Psoas muscle (tissue), 8 donors: ENCODE results near the gene SPATA31D3. TPM values are rescaled to one million over a fixed set of nuclear protein-coding genes. Genes with fewer than 3 reads are reported as not detected.
"Not testable (repeated sequence)": the region's sequence is repeated elsewhere in the genome, so short reads cannot be mapped to it uniquely, and the experiment has no call there.

ENCODE experiments used
- ATAC-seq, 4 donors: fragments of 200-7000 bp; cut with Tn5 transposase; one replicate each; pipeline ENCODE4 v1.9.1; 2020; ENCODE audit warnings: moderate library complexity in 3 of 4, mild to moderate bottlenecking in 2 of 4
- DNase-seq, 2 donors: peaks; one replicate each; pipeline ENCODE4 v3.0.0-alpha.2; 2020
- H3K27ac ChIP-seq: fragments of 200-600 bp; one replicate; pipeline ENCODE4 v1.8.0; 2022
- H3K27me3 ChIP-seq, 3 donors: fragments of 200-600 bp in 1 of 3; one replicate each; pipeline versions ENCODE4 v1.6.1 to v1.8.0; 2013 to 2022; ENCODE audit warnings: low read length in 2 of 3, mild to moderate bottlenecking in 2 of 3, moderate library complexity in 1 of 3; ENCODE audit not compliant: insufficient read depth in 3 of 3
- H3K36me3 ChIP-seq, 2 donors: fragments of 200-600 bp in 1 of 2; one replicate each; pipeline versions ENCODE4 v1.6.1 to v1.8.0; 2013 to 2022; ENCODE audit warnings: low read depth in 1 of 2, mild to moderate bottlenecking in 1 of 2, moderate library complexity in 1 of 2; ENCODE audit not compliant: insufficient read depth in 1 of 2
- H3K4me1 ChIP-seq: fragments of 200-600 bp; one replicate; pipeline ENCODE4 v1.8.0; 2022
- H3K4me3 ChIP-seq: fragments of 200-600 bp; one replicate; pipeline ENCODE4 v1.8.0; 2022; ENCODE audit warnings: mild to moderate bottlenecking
- H3K9me3 ChIP-seq: fragments of 200-600 bp; one replicate; pipeline ENCODE4 v1.8.0; 2022
- WGBS, 3 donors: extraction: QIAGEN DNeasy Blood & Tissue Kit; methylation state at CpG; one replicate each; pipeline versions ENCODE4 v1.1.6 to v1.1.7; 2013; 5-methylcytosine and 5-hydroxymethylcytosine counted together
- intact Hi-C, 2 donors: fragments of 100-400 bp; cut with DNase I; formaldehyde crosslinking; loops; one replicate each; pipeline versions ENCODE4 v1.11.0 to v1.14.2; 2022
- polyA plus RNA-seq, 3 donors: library from polyadenylated mRNA; stranded (reverse); fragments of 200-250 nt; gene quantifications; one replicate each; pipeline ENCODE4 v1.2.3, GENCODE V29; 2013
- total RNA-seq, 4 donors: library from RNA; stranded (reverse); fragmentation: NEBNext Ultra II Directional in 2 of 4; extraction: Animal tissue kit (Norgen Biotek cat#: 25700) in 2 of 4; gene quantifications; one replicate each; pipeline versions ENCODE4 v1.2.1 to v1.2.4, GENCODE V29; 2021 to 2023
- TF ChIP-seq, protein P1 (sequence below): fragments of 200-600 bp; IDR thresholded peaks from one replicate; pipeline ENCODE4 v1.8.0; 2022; ENCODE audit warnings: antibody characterized with exemption
- donor health status: healthy with polysubstance abuse.
- donor health status: DM: no; HTN: no; CAD: no; lungs with moderate emphysema.
- donor health status: Bipolar disorder and iron deficiency.
- donor health status: healthy.
- donor health status: DM: yes; HTN: yes; CAD: no.
- donor health status: DM: no; HTN: no; CAD: no.
- donor health status: DM: no; HTN: no; CAD: no.
- donor health status: DM: yes; HTN: yes; CAD: no.

The SPATA31D3 gene
- total and polyA plus RNA-seq, 7 donors: not detected

DNA sequence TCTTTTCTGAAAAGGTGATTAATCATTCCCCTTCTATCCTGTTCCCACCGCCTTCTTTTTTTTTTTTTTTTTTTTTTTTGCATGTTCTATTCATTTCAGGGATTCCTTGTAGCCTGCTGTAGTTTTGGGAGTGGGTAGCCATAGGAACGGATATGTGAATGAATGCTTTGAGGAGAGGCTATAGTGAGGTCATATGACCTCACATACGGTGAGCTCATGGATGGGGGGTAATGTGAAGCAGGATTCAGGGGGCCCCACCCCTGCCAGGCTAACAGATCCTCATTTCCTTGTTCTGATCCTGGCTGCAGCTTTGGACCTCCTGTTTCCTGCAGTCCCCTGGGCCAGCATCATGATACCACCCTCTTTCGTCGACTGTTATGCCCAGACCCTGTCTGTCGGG is 13.2 kb upstream of the SPATA31D3 start:
- H3K4me3 ChIP-seq, intact Hi-C loops, H3K4me1 ChIP-seq, H3K9me3 ChIP-seq, H3K27ac ChIP-seq, H3K27me3 ChIP-seq, H3K36me3 ChIP-seq, ATAC-seq, DNase-seq: not testable (repeated sequence)
- WGBS, 3 donors: no CpG with 5 or more reads among the region's 6 CpGs

DNA sequence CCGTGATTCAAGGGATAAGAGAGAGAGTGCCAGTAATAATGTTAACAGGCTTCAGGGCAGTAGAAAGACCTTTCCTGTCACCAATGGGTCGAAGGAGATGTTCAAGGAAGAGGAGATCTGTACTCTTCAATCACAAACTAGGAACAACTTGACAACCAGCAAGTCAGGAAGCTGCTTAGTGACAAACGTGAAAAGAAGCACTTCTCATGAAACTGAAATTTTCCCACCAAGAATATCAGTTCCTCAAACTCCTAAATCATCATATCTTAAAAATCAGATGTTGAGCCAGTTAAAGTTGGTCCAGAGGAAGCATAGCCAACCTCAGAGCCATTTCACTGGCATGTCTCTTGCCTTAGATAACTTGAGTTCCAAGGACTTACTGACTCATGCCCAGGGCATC is 9.8 kb upstream of the SPATA31D3 start:
- DNase-seq, H3K9me3 ChIP-seq, H3K27me3 ChIP-seq, H3K36me3 ChIP-seq, ATAC-seq, H3K4me1 ChIP-seq, intact Hi-C loops, H3K27ac ChIP-seq, H3K4me3 ChIP-seq: not testable (repeated sequence)
- no CpG with 5 or more reads among the region's 3 CpGs for WGBS, 3 donors

DNA sequence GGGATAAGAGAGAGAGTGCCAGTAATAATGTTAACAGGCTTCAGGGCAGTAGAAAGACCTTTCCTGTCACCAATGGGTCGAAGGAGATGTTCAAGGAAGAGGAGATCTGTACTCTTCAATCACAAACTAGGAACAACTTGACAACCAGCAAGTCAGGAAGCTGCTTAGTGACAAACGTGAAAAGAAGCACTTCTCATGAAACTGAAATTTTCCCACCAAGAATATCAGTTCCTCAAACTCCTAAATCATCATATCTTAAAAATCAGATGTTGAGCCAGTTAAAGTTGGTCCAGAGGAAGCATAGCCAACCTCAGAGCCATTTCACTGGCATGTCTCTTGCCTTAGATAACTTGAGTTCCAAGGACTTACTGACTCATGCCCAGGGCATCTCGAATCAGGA is 5.3 kb downstream of the SPATA31D3 start:
- H3K9me3 ChIP-seq, H3K4me3 ChIP-seq, H3K36me3 ChIP-seq, H3K27me3 ChIP-seq, H3K27ac ChIP-seq, intact Hi-C loops, H3K4me1 ChIP-seq, ATAC-seq, DNase-seq: not testable (repeated sequence)
- 64 to 71% methylated on average over 1 of the region's 3 CpGs; no CpG with 5 or more reads in 1 of the 3 donors for WGBS, 3 donors

DNA sequence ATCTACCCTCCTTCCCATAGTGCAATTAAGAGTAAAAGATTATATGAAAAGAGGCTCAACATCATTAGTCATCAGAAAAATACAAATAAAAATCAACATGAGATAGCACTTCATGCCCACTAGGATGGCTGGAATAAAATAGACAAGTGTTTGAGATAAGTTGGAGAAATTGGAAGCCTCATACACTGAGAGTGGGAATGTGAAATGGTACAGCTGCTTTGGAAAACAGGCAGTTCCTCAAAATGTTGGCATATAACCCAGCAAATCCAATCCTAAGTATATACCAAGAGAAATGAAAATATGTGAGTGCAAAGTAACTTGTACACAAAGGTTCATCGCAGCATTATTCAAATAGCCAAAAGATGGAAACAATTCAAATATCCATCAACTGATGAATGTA is 9.8 kb downstream of the SPATA31D3 start:
- DNase-seq (no peak), ATAC-seq (no peak)
- H3K36me3 ChIP-seq: no peaks in the 10 kb centered on the region
- H3K4me3 ChIP-seq: no peak overlapping the region
- peaks cover 7% of the 10 kb centered on the region for H3K9me3 ChIP-seq
- WGBS, 3 donors: 91 to 96% (median 93%) methylated on average over 1 of the region's 1 CpG
- no peak overlapping the region for H3K27ac ChIP-seq
- no peaks in the 10 kb centered on the region for H3K27me3 ChIP-seq
- intact Hi-C loops: no loop called here
- no peaks in the 10 kb centered on the region for H3K4me1 ChIP-seq
- TF ChIP-seq, protein P1, sequence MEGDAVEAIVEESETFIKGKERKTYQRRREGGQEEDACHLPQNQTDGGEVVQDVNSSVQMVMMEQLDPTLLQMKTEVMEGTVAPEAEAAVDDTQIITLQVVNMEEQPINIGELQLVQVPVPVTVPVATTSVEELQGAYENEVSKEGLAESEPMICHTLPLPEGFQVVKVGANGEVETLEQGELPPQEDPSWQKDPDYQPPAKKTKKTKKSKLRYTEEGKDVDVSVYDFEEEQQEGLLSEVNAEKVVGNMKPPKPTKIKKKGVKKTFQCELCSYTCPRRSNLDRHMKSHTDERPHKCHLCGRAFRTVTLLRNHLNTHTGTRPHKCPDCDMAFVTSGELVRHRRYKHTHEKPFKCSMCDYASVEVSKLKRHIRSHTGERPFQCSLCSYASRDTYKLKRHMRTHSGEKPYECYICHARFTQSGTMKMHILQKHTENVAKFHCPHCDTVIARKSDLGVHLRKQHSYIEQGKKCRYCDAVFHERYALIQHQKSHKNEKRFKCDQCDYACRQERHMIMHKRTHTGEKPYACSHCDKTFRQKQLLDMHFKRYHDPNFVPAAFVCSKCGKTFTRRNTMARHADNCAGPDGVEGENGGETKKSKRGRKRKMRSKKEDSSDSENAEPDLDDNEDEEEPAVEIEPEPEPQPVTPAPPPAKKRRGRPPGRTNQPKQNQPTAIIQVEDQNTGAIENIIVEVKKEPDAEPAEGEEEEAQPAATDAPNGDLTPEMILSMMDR: no peak

DNA sequence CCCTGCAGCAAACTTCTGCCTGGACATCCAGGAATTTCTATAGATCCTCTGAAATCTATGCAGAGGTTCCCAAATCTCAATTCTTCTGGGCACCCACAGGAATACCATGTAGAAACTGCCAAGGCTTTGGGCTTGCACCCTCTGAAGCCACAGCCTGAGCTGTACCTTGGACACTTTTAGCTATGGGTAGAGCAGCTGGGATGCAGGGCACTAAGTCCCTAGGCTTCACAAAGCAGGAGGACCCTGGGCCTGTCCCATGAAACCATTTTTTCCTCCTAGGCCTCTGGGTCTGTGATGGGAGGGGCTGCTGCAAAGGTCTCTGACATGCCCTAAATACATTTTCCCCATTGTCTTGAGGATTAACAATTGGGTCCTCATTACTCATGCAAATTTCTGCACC is 12.3 kb downstream of the SPATA31D3 start:
- ATAC-seq (no peak), DNase-seq (no peak)
- no peak overlapping the region for H3K4me3 ChIP-seq
- no peaks in the 10 kb centered on the region for H3K27me3 ChIP-seq
- H3K27ac ChIP-seq: no peak overlapping the region
- peaks cover 7% of the 10 kb centered on the region for H3K9me3 ChIP-seq
- TF ChIP-seq, protein P1: no peak
- no peaks in the 10 kb centered on the region for H3K4me1 ChIP-seq
- intact Hi-C loops: no loop called here
- no peaks in the 10 kb centered on the region for H3K36me3 ChIP-seq

DNA sequence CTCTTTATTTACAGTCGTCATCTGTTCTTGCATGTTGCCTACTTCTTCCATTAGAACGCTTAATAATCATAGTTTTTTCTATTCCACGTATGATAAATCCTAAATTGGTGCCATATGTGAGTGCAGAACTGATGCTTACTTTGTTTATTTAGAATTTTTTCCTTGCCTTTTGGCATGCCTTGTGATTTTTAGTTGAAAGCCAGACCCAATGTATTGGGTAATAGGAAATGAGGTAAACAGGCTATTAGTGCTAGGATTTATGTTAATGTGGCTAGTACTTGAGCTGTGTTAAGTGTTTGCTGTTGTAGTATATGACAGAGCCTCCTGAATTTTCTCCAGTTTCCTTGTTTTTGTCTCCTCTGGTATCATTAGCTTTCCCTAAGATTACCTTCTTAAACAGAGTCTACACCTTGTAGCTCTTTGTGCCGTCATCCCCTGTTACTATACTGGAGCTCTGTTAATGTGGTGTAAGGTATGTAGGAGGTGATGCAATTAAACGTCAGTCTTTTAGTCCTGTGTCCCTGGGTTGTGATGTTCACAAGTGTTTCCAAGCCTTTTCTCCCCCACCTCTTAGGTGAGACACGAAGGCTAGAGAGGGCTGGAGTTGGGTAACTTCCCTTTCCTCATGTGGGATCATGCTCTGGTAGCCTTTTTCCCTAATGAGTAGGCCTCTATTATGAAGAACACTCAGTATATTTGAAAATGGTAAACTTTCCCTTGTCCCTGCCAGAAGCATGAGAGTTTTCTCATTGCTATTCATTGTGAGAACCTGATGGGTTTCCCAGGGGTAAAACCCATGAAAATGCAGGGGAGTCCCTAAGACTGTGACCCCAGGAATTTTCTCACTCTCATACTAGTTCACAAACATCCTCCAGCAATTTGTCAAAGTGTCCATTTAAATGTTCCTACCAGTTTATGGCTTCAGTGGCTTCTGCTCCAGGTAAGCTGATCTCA is 21.2 kb downstream of the SPATA31D3 start:
- intact Hi-C loops: no loop called here
- no peak overlapping the region for H3K27ac ChIP-seq
- H3K36me3 ChIP-seq: no peaks in the 10 kb centered on the region
- ATAC-seq: no peak
- H3K9me3 ChIP-seq: peaks cover 3% of the 10 kb centered on the region
- no peaks in the 10 kb centered on the region for H3K27me3 ChIP-seq
- WGBS, 3 donors: 79 to 82% (median 80%) methylated on average over 6 of the region's 6 CpGs
- no peaks in the 10 kb centered on the region for H3K4me1 ChIP-seq
- TF ChIP-seq, protein P1: no peak
- no peak overlapping the region for H3K4me3 ChIP-seq
- DNase-seq: no peak
